Mesenchymal stem cell (in vitro differentiated cells and primary cell): ENCODE data around the gene NUBPL.
"Not testable (repeated sequence)": the region's sequence is repeated elsewhere in the genome, so short reads cannot be mapped to it uniquely, and the experiment has no call there.

Source experiments
- DNase-seq: peaks from one replicate; pipeline ENCODE4 v3.0.0-alpha.2; 2013
- H2AFZ ChIP-seq: one replicate; pipeline ENCODE4 v1.6.1; 2013; ENCODE audit warnings: low read depth, mild to moderate bottlenecking, control low read depth, inconsistent platforms, low read length, moderate library complexity
- H2AK5ac ChIP-seq: 2 replicates; pipeline ENCODE4 v1.6.1; 2013; ENCODE audit warnings: low read length, moderate library complexity, mild to moderate bottlenecking, inconsistent platforms; ENCODE audit not compliant: severe bottlenecking
- H2BK120ac ChIP-seq: one replicate; pipeline ENCODE4 v1.6.1; 2013; ENCODE audit warnings: low read depth, mild to moderate bottlenecking, inconsistent platforms, low read length, moderate library complexity
- H2BK12ac ChIP-seq, 2 experiments: one replicate each; pipeline ENCODE4 v1.6.1; 2013; ENCODE audit warnings: inconsistent platforms in 2 of 2, low read length in 2 of 2, mild to moderate bottlenecking in 2 of 2, moderate library complexity in 2 of 2, control low read depth in 1 of 2
- H2BK15ac ChIP-seq: one replicate; pipeline ENCODE4 v1.6.1; 2013; ENCODE audit warnings: mild to moderate bottlenecking, low read depth, inconsistent platforms; ENCODE audit not compliant: poor library complexity, severe bottlenecking
- H2BK5ac ChIP-seq: 2 replicates; pipeline ENCODE4 v1.6.1; 2013; ENCODE audit warnings: low read depth, mild to moderate bottlenecking, low read length, control low read depth, inconsistent platforms; ENCODE audit not compliant: poor library complexity, severe bottlenecking
- H3K14ac ChIP-seq, 2 experiments: one replicate each; pipeline ENCODE4 v1.6.1; 2013; ENCODE audit warnings: inconsistent platforms in 2 of 2, low read length in 2 of 2, control low read depth in 1 of 2, mild to moderate bottlenecking in 1 of 2, moderate library complexity in 1 of 2
- H3K18ac ChIP-seq, 2 experiments: one replicate each; pipeline ENCODE4 v1.6.1; 2013; ENCODE audit warnings: inconsistent platforms in 2 of 2, low read length in 2 of 2, control low read depth in 1 of 2, low read depth in 1 of 2, mild to moderate bottlenecking in 1 of 2
- H3K23ac ChIP-seq, 2 experiments: one replicate each; pipeline ENCODE4 v1.6.1; 2013; ENCODE audit warnings: inconsistent platforms in 2 of 2, low read length in 2 of 2, mild to moderate bottlenecking in 2 of 2, moderate library complexity in 2 of 2, control low read depth in 1 of 2
- H3K27ac ChIP-seq: 2 replicates; pipeline ENCODE4 v1.5.1; 2013; ENCODE audit warnings: mild to moderate bottlenecking, moderate library complexity, low read length, control low read depth, inconsistent platforms; ENCODE audit not compliant: poor library complexity, severe bottlenecking
- H3K27me3 ChIP-seq, 2 experiments: 2 replicates each; pipeline versions ENCODE4 v1.6.1 to v1.7.0; 2013; ENCODE audit warnings: low read length in 2 of 2, mild to moderate bottlenecking in 2 of 2, moderate library complexity in 2 of 2, control low read depth in 1 of 2, inconsistent platforms in 1 of 2; ENCODE audit not compliant: control insufficient read depth in 1 of 2, insufficient read depth in 1 of 2
- H3K36me3 ChIP-seq, 2 experiments: 2 replicates each; pipeline versions ENCODE4 v1.6.1 to v1.7.0; 2013; ENCODE audit warnings: low read length in 2 of 2, control low read depth in 1 of 2, inconsistent platforms in 1 of 2, low read depth in 1 of 2, mild to moderate bottlenecking in 1 of 2; ENCODE audit not compliant: insufficient read depth in 2 of 2, control insufficient read depth in 1 of 2
- H3K4ac ChIP-seq, 2 experiments: one replicate each; pipeline ENCODE4 v1.6.1; 2013; ENCODE audit warnings: inconsistent platforms in 2 of 2, low read length in 2 of 2, mild to moderate bottlenecking in 2 of 2, moderate library complexity in 2 of 2, control low read depth in 1 of 2, low read depth in 1 of 2
- H3K4me1 ChIP-seq: 2 replicates; pipeline ENCODE4 v1.6.1; 2013; ENCODE audit warnings: low read depth, low read length, control low read depth; ENCODE audit not compliant: control insufficient read depth, insufficient read depth
- H3K4me2 ChIP-seq: 2 replicates; pipeline ENCODE4 v1.6.1; 2013; ENCODE audit warnings: low read length, mild to moderate bottlenecking, inconsistent platforms; ENCODE audit not compliant: poor library complexity, severe bottlenecking
- H3K4me3 ChIP-seq, 2 experiments: 2 replicates each; pipeline versions ENCODE4 v1.5.1 to v1.7.0; 2013; ENCODE audit warnings: low read length in 2 of 2, mild to moderate bottlenecking in 2 of 2, control low read depth in 1 of 2, low read depth in 1 of 2; ENCODE audit not compliant: insufficient read depth in 1 of 2
- H3K79me1 ChIP-seq: replicated peaks from 2 replicates; pipeline ENCODE4 v1.6.1; 2013; ENCODE audit warnings: mild to moderate bottlenecking, control low read depth, low read length, inconsistent platforms; ENCODE audit not compliant: poor library complexity, severe bottlenecking
- H3K9ac ChIP-seq: 2 replicates; pipeline ENCODE4 v1.7.0; 2013; ENCODE audit warnings: mild to moderate bottlenecking, low read length, moderate library complexity
- H3K9me3 ChIP-seq: 2 replicates; pipeline ENCODE4 v1.7.0; 2013; ENCODE audit warnings: mild to moderate bottlenecking, low read length; ENCODE audit not compliant: control insufficient read depth
- H4K8ac ChIP-seq: one replicate; pipeline ENCODE4 v1.6.1; 2013; ENCODE audit warnings: inconsistent platforms, mild to moderate bottlenecking, low read length, moderate library complexity
- H4K91ac ChIP-seq: one replicate; pipeline ENCODE4 v1.6.1; 2013; ENCODE audit warnings: mild to moderate bottlenecking, low read length, inconsistent platforms
- WGBS: methylation state at CpG from one replicate; pipeline ENCODE4 v1.1.7; 2013; ENCODE audit warnings: mixed read lengths; 5-methylcytosine and 5-hydroxymethylcytosine counted together

NUBPL gene

GRCh38 chr14:31854508-31855075 lies 293.4 kb downstream of the NUBPL start:
- no peak overlapping the region for H4K8ac ChIP-seq
- no peak overlapping the region for H3K4ac ChIP-seq
- H3K23ac ChIP-seq, result no peak overlapping the region
- no peak overlapping the region for H2AK5ac ChIP-seq
- H3K18ac ChIP-seq, result no peak overlapping the region
- H3K9ac ChIP-seq, result no peak overlapping the region
- H3K36me3 ChIP-seq, result no peaks in the 10 kb centered on the region
- H2BK12ac ChIP-seq, result no peak overlapping the region
- H3K4me2 ChIP-seq, result no peak overlapping the region
- H2BK5ac ChIP-seq, result no peak overlapping the region
- H3K4me1 ChIP-seq, result no peaks in the 10 kb centered on the region
- no peak overlapping the region for H3K4me3 ChIP-seq
- no peak overlapping the region for H2BK15ac ChIP-seq
- H3K79me1 ChIP-seq, result no peaks in the 10 kb centered on the region
- no peak overlapping the region for H3K27ac ChIP-seq
- no peaks in the 10 kb centered on the region for H3K9me3 ChIP-seq
- H4K91ac ChIP-seq, result no peak overlapping the region
- H2BK120ac ChIP-seq, result no peak overlapping the region
- no peak overlapping the region for H2AFZ ChIP-seq
- H3K27me3 ChIP-seq, result no peaks in the 10 kb centered on the region
- DNase-seq, result no peak
- no peak overlapping the region for H3K14ac ChIP-seq
- WGBS, result no CpG with 5 or more reads among the region's 2 CpGs

- no peak overlapping the region for H4K91ac ChIP-seq
- H3K9ac ChIP-seq, result no peak overlapping the region
- no peaks in the 10 kb centered on the region for H3K9me3 ChIP-seq
- no peak overlapping the region for H2AK5ac ChIP-seq
- no peak overlapping the region for H2BK12ac ChIP-seq
- H2AFZ ChIP-seq, result no peak overlapping the region
- H3K4me3 ChIP-seq, result no peak overlapping the region
- no peak overlapping the region for H2BK15ac ChIP-seq
- H3K23ac ChIP-seq, result no peak overlapping the region
- no peaks in the 10 kb centered on the region for H3K36me3 ChIP-seq
- H3K4me1 ChIP-seq, result no peaks in the 10 kb centered on the region
- H2BK120ac ChIP-seq, result no peak overlapping the region
- H3K4ac ChIP-seq, result no peak overlapping the region
- H4K8ac ChIP-seq, result no peak overlapping the region
- peak; percentile 6 for DNase-seq
- WGBS, result no CpG with 5 or more reads among the region's 1 CpG
- no peaks in the 10 kb centered on the region for H3K27me3 ChIP-seq
- H3K18ac ChIP-seq, result no peak overlapping the region
- no peak overlapping the region for H2BK5ac ChIP-seq
- no peak overlapping the region for H3K27ac ChIP-seq
- H3K4me2 ChIP-seq, result no peak overlapping the region
- H3K14ac ChIP-seq, result no peak overlapping the region
- no peaks in the 10 kb centered on the region for H3K79me1 ChIP-seq
These were observed 294.1 kb downstream of the NUBPL start for GRCh38 chr14:31855262-31855661.

- not testable (repeated sequence) for H2BK15ac ChIP-seq, H2AFZ ChIP-seq, H3K23ac ChIP-seq, H3K9me3 ChIP-seq, H3K27ac ChIP-seq, H3K36me3 ChIP-seq, H2BK120ac ChIP-seq, H3K9ac ChIP-seq, H4K8ac ChIP-seq, H2BK5ac ChIP-seq, H3K4me1 ChIP-seq, H2BK12ac ChIP-seq, H3K79me1 ChIP-seq, H3K14ac ChIP-seq, H3K18ac ChIP-seq, DNase-seq, H3K27me3 ChIP-seq, H3K4me3 ChIP-seq, H3K4me2 ChIP-seq, H4K91ac ChIP-seq, H2AK5ac ChIP-seq, H3K4ac ChIP-seq
- 95% methylated on average over 2 of the region's 2 CpGs for WGBS
These were observed 294.8 kb downstream of the NUBPL start for GRCh38 chr14:31856003-31856402.

GRCh38 chr14:31858868-31859267 lies 297.7 kb downstream of the NUBPL start:
- Histone ChIP-seq H3K4me2 (no peak overlapping the region), H3K4me3 (no peak overlapping the region), H2BK5ac (no peak overlapping the region), H3K27ac (no peak overlapping the region), H3K79me1 (no peaks in the 10 kb centered on the region), H3K4me1 (no peaks in the 10 kb centered on the region), H2AK5ac (no peak overlapping the region), H3K23ac (no peak overlapping the region), H3K27me3 (no peaks in the 10 kb centered on the region), H2AFZ (no peak overlapping the region), H3K14ac (no peak overlapping the region), H3K9ac (no peak overlapping the region), H4K91ac (no peak overlapping the region), H2BK120ac (no peak overlapping the region), H3K36me3 (no peaks in the 10 kb centered on the region), H3K4ac (no peak overlapping the region), H4K8ac (no peak overlapping the region), H2BK12ac (no peak overlapping the region), H3K18ac (no peak overlapping the region), H3K9me3 (no peaks in the 10 kb centered on the region), H2BK15ac (no peak overlapping the region)
- peak; percentile 56 for DNase-seq
- WGBS, result 77% methylated on average over 1 of the region's 1 CpG
